AG20443 (cell line): ENCODE measurements around the gene GALNT1.

ENCODE experiments used
- DNase-seq: peaks from one replicate; pipeline ENCODE4 v3.0.0; 2012; ENCODE audit warnings: low spot score, mixed read lengths

GALNT1 gene

GRCh38 chr18:35673682-35674081, 92.1 kb downstream of the GALNT1 start:
- no peak for DNase-seq

- DNase-seq: no peak
These were observed 98.6 kb downstream of the GALNT1 start for GRCh38 chr18:35680139-35680551.

- no peak for DNase-seq
These were observed 100.8 kb downstream of the GALNT1 start for GRCh38 chr18:35682281-35682867.

GRCh38 chr18:35683021-35683420, 101.5 kb downstream of the GALNT1 start:
- DNase-seq: no peak

- DNase-seq: no peak
These were observed 107.2 kb downstream of the GALNT1 start for GRCh38 chr18:35688757-35689156.

- DNase-seq: no peak
These were observed 108.2 kb downstream of the GALNT1 start for GRCh38 chr18:35689728-35690127.

- no peak for DNase-seq
These were observed 110.1 kb downstream of the GALNT1 start for GRCh38 chr18:35691625-35692024.

GRCh38 chr18:35692866-35693265, 111.3 kb downstream of the GALNT1 start:
- DNase-seq: no peak

GRCh38 chr18:35693829-35694228, 112.3 kb downstream of the GALNT1 start:
- no peak for DNase-seq

- DNase-seq: no peak
These were observed 113.3 kb downstream of the GALNT1 start for GRCh38 chr18:35694808-35695207.

GRCh38 chr18:35695384-35695783, 113.8 kb downstream of the GALNT1 start:
- DNase-seq: no peak

GRCh38 chr18:35695803-35696202, 114.3 kb downstream of the GALNT1 start:
- no peak for DNase-seq

GRCh38 chr18:35696307-35696706, 114.8 kb downstream of the GALNT1 start:
- DNase-seq: no peak

- no peak for DNase-seq
These were observed 116.3 kb downstream of the GALNT1 start for GRCh38 chr18:35697869-35698268.

- no peak for DNase-seq
These were observed 121.6 kb downstream of the GALNT1 start for GRCh38 chr18:35703043-35703688.

- DNase-seq: no peak
These were observed 124.4 kb downstream of the GALNT1 start for GRCh38 chr18:35705988-35706387.

GRCh38 chr18:35707247-35707646, 125.7 kb downstream of the GALNT1 start:
- no peak for DNase-seq

GRCh38 chr18:35707674-35708073, 126.1 kb downstream of the GALNT1 start:
- no peak for DNase-seq

GRCh38 chr18:35710581-35710980, 129.0 kb downstream of the GALNT1 start:
- no peak for DNase-seq

GRCh38 chr18:35711227-35711626, 129.7 kb downstream of the GALNT1 start:
- no peak for DNase-seq

- peak; percentile 51 for DNase-seq
These were observed 132.0 kb downstream of the GALNT1 start for GRCh38 chr18:35713545-35713944.

- DNase-seq: no peak
These were observed 133.0 kb downstream of the GALNT1 start for GRCh38 chr18:35714539-35714938.

- no peak for DNase-seq
These were observed 133.6 kb downstream of the GALNT1 start for GRCh38 chr18:35715139-35715538.
